G401 (cell line): ENCODE data around the gene HNRNPR. TPM values are rescaled to one million over a fixed set of nuclear protein-coding genes. Genes with fewer than 3 reads are reported as not detected.
"Not testable (repeated sequence)": the region's sequence is repeated elsewhere in the genome, so short reads cannot be mapped to it uniquely, and the experiment has no call there.

Experiments
- DNase-seq: peaks from one replicate; pipeline ENCODE4 v3.0.0-alpha.2; 2015; ENCODE audit warnings: low spot score
- in situ Hi-C: cut with HindIII; loops from 2 replicates; pipeline ENCODE4 v1.10.0; 2016; ENCODE audit warnings: low sequenced_read_pairs, mixed read lengths
- total RNA-seq: library from RNA; depleted of rRNA; stranded (reverse); fragments of >200 nt; shearing (Covaris generic); gene quantifications from 2 replicates; pipeline ENCODE4 v1.2.3, GENCODE V29; 2014

HNRNPR gene
- total RNA-seq, 1 experiment from 2014 or later: 193 TPM

DNA sequence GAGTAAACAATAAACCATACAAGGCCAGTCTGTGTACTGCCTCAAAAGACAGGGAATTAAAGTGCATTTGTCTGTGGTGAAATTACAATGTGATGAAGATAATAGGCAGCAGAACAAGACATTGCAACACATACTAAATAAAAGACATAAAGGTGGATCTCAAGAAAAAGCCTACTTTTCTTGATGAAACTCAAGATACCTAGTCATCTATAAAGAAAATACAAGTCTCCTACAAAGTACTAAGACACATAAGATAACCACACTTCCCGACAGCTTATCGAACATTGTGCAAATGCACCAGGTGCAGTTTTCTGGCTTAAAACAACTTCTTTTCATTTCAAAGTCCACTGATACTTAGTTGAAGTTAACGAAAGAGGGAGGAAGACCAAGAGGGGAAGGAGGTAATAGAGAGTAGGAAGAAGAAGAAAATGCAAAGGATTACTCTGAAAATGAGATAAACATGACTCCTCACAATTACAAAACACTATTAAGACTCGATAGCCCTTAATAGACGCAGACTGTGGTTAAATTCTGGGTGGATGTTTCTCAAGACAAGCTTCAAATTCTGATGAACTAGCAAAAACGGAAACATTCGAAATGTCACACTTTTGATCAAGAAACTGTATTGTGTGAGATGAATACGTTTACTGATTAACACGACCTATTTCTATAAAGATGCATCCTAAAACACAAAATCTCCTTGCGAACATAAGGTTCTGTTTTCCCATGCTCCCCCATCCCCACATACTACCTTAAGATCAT, 2.0 kb downstream of the HNRNPR start:
- in situ Hi-C loops: no loop called here
- no peak for DNase-seq

DNA sequence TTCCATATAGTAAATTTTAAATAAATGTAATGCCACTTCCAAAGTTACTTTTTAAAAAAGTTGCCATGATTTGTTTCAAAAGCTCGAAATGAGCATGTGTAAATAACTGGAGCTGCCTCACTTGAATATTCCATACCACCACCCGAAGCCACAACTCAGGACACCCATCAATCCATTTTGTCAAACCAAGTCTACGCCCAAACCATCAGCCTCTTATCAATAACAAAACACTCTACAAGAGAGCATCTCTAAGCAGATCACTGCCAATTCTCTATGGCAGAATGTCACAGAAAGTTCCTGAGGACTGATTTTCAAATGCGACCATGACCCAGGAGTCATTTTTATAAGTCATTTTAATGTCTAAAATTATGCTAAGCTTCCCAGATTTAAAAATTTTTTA, 4.5 kb downstream of the HNRNPR start:
- in situ Hi-C loops: no loop called here

DNA sequence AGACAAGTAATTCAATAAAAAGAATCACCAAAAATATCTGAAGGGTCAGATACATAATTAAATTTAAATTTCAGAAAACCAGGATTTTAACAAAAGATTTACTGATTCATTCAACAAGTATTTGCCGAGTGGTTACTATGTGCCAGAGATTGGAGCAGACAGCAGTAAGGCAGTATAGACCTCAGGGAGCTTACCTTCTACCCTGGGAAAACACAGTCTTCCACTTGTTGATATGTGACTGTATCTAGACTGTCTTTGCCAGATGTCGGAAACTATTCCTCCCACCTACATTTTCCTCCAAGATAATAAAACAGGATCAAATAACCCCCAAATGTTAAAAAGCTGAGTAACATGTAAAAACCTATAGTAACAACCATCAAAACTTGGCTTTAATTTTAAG, 6.2 kb downstream of the HNRNPR start:
- no peak for DNase-seq
- in situ Hi-C loops: no loop called here

More for the DNA sequence above, 4.5 kb downstream of the HNRNPR start:
- DNase-seq: no peak

DNA sequence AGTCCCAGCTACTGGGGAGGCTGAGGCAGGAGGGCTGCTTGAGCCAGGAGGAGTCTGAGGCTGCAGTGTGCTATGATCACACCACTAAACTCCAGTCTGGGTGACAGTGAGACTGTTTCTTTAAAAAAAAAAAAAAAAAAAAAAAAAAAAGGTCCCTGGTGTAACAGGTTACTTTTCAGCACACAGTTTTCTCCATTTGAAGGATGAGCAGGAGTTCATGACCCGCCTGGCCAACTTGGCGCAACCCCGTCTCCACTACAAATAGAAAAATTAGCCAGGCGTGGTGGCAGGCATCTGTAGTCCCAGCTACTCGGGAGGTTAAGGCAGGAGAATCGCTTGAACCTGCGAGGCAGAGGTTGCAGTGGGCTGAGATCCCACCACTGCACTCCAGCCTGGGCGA, 12.4 kb downstream of the HNRNPR start:
- in situ Hi-C loops: no loop called here
- no peak for DNase-seq

DNA sequence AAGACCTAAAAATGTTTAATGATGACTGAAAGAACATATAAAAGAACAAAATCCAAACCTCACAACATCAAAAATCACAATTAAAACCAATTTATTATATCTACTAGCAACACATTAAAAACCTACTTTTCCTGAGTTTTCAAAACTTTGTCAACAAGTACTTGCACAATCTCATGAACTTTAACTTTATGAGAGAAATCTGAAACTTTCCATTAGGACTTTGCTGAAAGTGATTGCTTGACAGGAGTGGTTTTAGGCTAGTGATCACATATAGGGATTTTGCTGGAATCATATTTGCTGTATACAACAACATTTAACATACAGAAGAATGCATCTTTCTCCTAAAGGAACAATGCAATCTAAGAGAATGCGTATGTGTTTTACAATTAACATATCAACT, 13.2 kb downstream of the HNRNPR start:
- in situ Hi-C loops: no loop called here
- DNase-seq: no peak

DNA sequence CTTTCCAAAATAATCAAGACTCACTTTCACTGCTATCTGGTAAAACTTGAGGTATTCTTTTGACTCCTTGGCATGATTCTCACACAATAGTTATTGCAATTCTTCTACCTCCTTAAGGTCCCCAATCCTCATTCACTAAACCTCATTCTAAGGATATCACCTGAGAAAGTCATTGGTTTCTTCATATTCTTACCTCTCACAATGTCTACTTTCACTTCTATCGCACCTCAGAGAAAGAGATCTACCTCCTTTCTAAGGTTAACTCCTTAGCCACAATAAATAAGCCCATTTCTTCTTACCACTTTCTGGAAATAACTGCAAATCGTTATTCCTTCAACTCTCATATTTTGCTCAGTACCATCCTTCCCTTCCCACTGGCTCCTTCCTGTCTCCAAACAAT, 18.7 kb downstream of the HNRNPR start:
- in situ Hi-C loops: no loop called here
- DNase-seq: no peak

DNA sequence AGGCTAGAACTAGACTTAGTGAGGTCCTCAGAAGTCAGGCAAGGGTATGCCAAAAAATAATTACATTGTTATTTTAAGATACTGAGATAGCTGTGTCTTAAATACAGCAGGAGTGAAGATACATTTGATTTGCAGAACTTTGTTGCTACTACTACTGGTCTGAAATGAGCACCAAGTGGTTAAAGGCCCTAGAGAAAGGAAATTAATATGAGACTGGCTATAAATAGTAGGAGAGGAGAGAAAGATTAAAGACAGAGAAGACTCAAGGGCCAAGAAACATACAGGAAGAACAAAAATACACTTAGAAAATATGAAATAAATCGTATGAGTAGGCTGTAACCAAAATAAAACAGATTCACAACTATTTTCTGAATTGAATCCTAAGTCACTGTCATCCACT, 21.3 kb downstream of the HNRNPR start:
- no peak for DNase-seq
- in situ Hi-C loops: no loop called here

DNA sequence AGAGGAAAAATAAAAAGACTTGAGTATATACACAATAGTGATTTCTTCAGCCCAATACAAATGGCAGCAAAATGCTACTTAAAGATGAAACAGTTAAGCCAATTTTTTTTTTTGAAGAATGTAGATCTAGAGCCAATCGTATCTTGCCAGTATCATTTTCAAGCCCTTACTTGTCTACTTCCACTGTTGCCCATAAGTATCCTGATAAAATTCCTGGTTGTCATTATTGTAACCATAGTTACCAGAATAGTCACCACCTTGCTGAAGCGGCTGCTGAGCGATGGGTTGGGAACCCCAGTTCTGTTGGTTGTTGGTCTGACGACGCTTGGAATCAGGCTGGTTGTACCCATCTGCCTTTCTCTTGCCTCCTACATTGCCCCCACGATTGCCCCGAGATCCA, 33.8 kb downstream of the HNRNPR start:
- in situ Hi-C loops, DNase-seq: not testable (repeated sequence)

DNA sequence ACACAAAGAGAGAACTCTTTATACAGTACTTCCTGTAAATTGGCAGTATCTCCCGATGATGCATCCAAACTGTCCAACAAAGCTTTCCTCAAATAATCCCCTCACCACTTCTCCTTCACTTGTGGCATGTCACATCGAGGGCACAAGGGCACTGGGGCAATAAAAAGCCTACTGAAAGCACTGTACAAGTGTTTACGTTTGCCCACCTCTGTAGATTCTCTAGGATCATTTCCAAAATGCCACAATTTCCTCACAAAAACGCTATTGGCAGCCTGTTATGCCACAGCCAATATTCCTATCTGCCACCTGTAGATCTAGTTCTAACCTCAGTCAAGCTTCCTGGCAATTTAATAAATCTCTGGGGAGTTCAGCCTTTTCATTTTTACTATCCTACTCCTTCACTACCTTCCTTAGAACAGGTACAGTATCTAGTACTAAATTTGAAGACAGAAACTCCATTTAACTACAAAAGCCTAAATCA, 39.9 kb downstream of the HNRNPR start:
- no peak for DNase-seq
- in situ Hi-C loops: no loop called here

DNA sequence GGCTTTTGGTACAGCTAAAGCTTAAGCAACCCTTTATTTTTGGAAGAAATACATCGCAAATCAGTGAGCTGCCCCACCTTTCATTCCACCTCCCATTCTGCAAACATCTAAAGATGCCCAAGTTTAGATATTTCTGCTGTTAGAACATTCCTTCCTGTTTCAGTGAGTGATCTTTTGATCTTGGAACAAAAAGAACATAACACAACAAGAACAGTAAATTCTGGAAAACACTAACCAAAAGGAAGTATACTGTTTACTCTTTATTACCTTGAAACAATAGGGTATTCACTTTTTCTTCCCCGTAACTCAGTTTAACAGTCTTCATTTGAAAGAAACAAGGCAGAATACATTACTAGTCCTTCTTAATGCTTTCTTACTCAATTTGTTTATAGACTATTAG, 40.6 kb downstream of the HNRNPR start:
- in situ Hi-C loops: no loop called here
- no peak for DNase-seq

DNA sequence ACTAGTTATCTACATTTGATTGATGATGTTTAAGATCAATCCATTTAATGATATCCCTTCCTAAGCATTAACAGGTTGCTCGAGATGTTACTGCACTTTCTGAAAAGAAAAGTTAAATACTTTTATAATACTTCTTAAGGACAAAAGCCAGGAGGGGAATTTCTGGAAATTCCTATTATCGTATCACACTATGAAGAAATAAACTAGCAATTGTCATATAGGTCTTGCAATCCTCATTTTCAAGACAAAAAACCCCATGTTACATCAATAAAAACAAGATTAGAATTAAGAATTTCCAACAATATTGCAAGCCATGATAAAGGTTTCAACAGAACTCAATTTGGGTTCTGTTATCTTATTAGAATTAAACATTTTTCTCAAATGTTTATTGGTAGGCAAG, 47.2 kb downstream of the HNRNPR start:
- in situ Hi-C loops: no loop called here
- DNase-seq: no peak

DNA sequence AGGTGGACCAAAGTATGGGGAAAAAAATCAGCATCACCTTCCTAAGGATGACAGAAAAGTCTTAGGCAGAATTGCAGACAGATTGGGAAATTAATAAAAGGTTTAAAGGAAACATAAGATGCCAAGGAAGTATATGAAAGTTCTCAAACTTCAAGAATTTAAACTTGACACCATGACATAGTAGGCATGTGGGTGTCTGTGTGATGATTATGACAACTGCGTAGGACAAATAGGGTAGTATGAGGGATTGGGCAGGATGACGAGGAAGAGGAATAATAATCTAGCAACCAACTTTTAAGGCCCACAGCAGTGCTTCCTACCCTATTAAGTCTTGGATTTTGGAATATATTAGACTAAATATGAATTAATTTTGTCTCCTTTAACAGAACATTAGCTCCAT, 52.4 kb downstream of the HNRNPR start:
- no peak for DNase-seq
- in situ Hi-C loops: no loop called here

DNA sequence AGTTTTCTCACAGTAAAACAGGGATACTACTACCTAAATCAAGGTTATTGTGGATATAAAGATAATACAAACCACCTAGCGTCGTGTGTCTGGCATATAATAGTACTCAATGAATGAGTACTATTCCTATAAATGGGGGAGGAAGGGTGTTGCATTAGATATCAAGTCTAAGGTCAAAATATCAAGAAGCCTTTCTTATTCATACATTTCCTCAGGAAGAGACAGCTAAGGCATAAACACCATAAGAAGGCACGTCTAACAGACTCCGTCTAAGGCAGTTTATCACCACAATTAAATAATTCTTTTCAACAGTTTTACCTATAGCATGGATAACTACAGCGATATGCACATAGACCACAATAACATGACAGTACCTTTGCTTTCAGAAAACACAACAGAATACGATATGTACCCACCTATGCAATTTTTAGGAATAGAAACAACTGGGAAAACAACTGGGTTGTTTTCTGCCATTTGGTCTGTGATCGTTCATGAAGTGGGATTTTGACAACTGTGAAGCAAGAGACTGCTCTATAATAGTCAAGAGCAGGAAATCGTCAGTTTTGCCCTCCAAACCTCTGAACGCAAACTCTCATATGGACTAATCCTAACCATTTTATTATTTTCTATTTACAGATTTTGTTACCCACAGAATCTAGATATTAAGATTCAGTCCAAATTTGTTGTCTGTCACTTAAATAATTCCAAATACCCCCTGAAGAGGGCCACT, 53.1 kb downstream of the HNRNPR start:
- DNase-seq: no peak
- in situ Hi-C loops: no loop called here

DNA sequence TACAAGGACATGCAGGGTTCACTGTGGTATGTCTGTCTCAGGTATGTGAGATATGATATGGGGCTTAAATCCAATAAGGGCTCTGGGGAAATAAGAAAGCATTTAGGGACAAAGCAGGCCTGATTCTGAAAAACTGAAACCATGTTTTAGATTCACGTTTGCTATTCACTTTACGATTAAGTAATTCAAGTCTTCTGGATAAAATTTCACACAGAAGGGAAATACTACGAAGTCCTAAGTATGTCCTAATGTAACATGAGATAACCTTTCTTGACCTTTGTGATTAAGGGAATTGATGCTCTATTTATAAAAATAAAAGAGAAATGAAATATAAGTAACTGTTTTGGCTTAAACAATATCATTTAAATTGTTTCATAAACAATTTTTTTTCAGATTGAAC, 55.4 kb downstream of the HNRNPR start:
- no peak for DNase-seq
- in situ Hi-C loops: no loop called here

DNA sequence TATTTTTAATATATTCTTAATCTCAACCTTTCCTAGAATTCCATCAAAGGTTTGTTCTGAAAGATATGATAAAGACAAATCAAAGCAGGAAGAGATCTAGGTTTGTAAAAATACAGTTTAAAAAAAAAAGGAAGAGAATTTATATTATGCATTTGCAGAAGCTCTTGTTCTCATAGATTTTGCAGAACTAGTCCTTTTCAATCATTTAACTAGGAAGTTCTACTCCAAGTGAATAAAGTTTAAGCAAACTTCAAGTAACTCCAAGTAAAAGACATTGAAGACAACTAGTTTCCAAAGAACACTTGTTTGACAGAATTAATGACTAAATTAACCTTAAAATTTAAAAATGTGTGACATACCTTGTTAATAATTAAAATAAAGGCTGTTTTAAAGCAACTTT, 55.9 kb downstream of the HNRNPR start:
- in situ Hi-C loops: no loop called here
- no peak for DNase-seq

DNA sequence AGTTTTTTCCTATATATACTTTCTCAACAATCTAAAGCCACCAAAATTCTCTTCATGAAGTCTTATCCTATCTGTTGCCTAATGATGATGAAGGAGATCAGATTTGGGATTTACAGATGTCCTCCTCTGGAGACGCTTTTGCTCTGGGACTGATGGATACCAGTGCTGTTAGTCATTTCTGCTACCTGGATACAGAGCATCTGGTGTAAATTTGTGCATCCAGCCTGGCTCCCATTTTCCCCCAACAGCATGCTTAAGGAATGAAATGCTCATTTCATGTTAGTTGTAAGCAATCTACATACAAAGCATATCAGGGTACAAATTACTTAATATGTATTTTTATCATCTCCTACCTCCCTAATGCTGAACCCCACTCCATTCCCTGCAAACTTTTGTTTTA, 57.7 kb downstream of the HNRNPR start:
- DNase-seq: no peak
- in situ Hi-C loops: no loop called here

DNA sequence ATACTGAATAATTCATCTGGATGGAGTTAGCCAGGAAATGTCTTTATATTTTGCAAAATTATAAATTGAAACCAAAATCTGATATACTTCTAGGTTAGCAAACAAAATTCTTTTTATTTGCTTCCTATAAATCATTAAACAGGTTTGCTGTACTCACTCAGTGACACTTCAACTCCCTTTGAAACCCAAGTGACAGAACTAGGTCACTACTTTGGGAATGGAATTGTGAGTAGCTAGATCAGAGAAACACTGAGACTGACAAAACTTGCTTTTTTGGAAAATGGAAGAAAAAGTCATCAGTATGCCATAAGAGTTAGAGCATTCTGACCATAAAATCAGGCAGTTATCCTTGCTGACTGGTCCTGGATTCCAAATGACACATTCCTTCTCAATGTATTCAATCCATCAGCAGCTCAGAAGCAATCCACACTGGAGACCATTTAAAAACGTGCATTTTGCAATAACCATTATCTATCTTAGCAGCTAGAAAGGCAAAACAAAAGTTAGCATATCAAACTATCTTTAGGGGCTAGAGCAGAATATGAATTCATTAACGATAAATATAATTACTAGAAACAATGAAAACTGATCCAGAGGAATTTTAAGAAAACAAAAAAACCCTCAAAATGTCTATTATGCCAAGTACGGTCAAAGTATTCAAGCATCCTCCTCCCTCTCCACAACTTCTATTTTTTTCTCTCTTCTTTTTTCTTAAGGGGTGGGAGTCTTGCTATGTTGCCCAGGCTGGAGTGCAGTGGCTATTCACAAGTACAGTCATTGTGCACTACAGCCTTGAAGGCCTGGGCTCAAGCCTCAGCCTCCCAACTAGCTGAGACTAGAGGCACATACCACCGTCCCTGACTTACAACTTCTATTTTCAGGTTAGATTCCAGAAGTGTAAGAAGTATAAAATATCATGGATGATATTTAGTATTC, 60.1 kb downstream of the HNRNPR start:
- in situ Hi-C loops: no loop called here
- peak; percentile 13 for DNase-seq

DNA sequence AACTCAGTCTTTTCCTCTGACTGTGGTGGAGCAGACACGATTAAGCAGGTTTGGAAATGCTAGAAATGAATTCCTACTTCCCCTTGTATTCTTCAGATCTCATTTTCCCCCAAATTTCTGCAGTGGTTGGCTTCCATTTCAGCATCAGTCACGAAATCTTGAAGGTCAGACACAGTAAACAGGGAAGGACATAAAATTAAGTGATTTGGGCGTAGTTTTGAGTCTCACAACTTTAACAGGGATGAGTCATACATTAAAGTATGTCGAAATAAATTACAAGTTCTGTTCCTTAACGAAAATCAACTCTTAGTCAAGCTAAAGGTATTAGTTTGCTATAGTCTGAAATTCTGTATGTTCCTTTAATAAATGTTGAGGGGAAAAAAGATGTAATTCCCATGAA, 61.1 kb downstream of the HNRNPR start:
- DNase-seq: no peak
- in situ Hi-C loops: no loop called here

DNA sequence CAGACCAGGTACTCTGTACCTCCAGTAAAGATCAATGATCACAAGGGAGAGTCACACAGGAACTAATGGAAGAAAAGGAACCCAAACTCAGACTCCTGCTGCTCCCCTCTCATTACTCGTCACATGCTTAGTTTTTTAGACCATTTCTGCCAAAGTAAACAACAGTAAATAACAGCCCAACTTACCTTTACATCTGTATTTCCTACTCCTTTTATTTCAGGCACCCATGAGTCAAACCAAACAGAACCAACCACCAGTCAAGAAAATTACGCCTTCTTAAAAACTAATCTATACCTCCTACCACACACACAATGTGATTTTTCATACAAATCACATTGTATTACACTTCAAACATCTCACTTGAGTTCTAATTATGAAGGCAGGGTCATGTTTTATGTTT, 65.4 kb downstream of the HNRNPR start:
- in situ Hi-C loops: no loop called here
- DNase-seq: no peak

DNA sequence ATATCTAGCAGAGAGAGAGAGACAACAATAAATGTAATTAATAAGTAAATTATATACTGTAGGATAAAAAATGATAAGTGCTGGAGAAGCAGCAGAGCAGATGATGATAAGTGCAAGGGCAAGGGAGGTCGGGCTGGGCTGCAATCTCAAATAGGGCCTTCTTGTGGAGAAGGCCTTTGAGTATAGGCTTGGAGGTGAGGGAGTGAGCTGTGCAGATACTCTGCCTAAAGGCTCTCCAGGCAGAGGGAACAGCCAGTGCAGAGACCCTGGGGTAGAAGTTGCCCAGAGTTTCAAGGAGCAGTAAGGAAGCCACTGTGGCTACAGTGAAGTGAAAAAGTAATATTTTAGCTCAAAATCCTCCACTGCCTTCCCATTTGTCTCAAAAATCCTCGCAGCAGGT, 67.6 kb downstream of the HNRNPR start:
- in situ Hi-C loops: no loop called here

More for the DNA sequence above, 67.6 kb downstream of the HNRNPR start:
- DNase-seq: no peak
